NK-92 (cell line): ENCODE results near the gene IL33.

Experiments used
- DNase-seq: peaks from one replicate; lab custom pipeline; 2025; ENCODE audit not compliant: unreplicated experiment; lab: John Stamatoyannopoulos, UW

Gene IL33

GRCh38 chr9:6216951-6217350, 1.3 kb downstream of the IL33 start:
- DNase-seq = no peak

- DNase-seq = no peak
Measured at GRCh38 chr9:6218099-6218502, 2.5 kb downstream of the IL33 start.

- no peak for DNase-seq
Measured at GRCh38 chr9:6219040-6219439, 3.4 kb downstream of the IL33 start.

- DNase-seq = no peak
Measured at GRCh38 chr9:6219981-6220380, 4.4 kb downstream of the IL33 start.

- no peak for DNase-seq
Measured at GRCh38 chr9:6224393-6225154, 9.0 kb downstream of the IL33 start.

- DNase-seq = no peak
Measured at GRCh38 chr9:6226696-6227095, 11.1 kb downstream of the IL33 start.

GRCh38 chr9:6229186-6229585, 13.6 kb downstream of the IL33 start:
- no peak for DNase-seq

- no peak for DNase-seq
Measured at GRCh38 chr9:6229619-6230018, 14.0 kb downstream of the IL33 start.

GRCh38 chr9:6230037-6230780, 14.6 kb downstream of the IL33 start:
- no peak for DNase-seq

- no peak for DNase-seq
Measured at GRCh38 chr9:6232336-6232945, 16.8 kb downstream of the IL33 start.

- DNase-seq = no peak
Measured at GRCh38 chr9:6234014-6234413, 18.4 kb downstream of the IL33 start.

- no peak for DNase-seq
Measured at GRCh38 chr9:6237267-6237666, 21.7 kb downstream of the IL33 start.

- no peak for DNase-seq
Measured at GRCh38 chr9:6239048-6239461, 23.4 kb downstream of the IL33 start.

GRCh38 chr9:6239694-6240093, 24.1 kb downstream of the IL33 start:
- DNase-seq = no peak

- DNase-seq = no peak
Measured at GRCh38 chr9:6243746-6244145, 28.1 kb downstream of the IL33 start.

GRCh38 chr9:6247266-6247665, 31.7 kb downstream of the IL33 start:
- DNase-seq = no peak

GRCh38 chr9:6268826-6269397, 53.3 kb downstream of the IL33 start:
- no peak for DNase-seq

GRCh38 chr9:6270896-6271295, 55.3 kb downstream of the IL33 start:
- no peak for DNase-seq

- no peak for DNase-seq
Measured at GRCh38 chr9:6271508-6272228, 56.1 kb downstream of the IL33 start.

- DNase-seq = no peak
Measured at GRCh38 chr9:6272229-6272598, 56.6 kb downstream of the IL33 start.

GRCh38 chr9:6277417-6277816, 61.8 kb downstream of the IL33 start:
- DNase-seq = no peak
